ENCODE measurements around the gene AIRE. TPM values are rescaled to one million over a fixed set of nuclear protein-coding genes. Genes with fewer than 3 reads are reported as not detected.

The AIRE gene
- total RNA-seq, 1 donor from 2014 or later, result 9.7 TPM

DNA sequence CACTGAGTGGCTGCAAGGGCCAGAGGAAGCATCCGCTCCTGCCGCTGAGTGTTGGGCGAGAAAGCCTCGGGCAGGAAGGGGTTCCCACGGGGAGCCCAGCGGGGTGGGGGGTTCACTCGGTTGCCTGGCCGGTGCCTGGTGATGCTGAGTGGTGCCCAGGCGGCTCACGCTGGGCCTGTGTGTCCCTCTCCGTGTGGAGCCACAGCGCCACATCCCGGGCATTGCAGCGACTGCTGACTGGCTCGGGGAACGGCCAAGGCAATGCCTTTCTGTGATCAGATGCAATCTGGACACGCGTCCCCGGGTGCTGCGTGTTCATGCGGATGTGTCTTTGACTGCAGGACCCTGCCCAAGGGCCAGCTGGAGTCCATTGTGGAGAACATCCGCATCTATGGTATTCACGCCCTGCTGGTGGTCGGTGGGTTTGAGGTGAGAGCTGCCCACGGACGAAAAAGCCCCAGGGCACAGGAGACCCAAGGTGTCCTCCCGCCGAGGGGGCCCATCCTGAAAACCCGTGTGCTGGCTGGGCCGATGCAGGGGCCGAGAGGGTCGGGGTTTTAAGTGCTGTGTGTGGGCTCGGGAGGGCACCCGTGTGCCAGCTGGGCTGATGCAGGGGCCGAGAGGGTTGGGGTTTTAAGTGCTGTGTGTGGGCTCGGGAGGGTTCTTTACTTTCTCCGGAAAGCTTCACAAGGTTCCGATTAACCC lies 37.1 kb downstream of the AIRE start:
- DNase-seq (ENCODE audit: low read depth), result no peak

DNA sequence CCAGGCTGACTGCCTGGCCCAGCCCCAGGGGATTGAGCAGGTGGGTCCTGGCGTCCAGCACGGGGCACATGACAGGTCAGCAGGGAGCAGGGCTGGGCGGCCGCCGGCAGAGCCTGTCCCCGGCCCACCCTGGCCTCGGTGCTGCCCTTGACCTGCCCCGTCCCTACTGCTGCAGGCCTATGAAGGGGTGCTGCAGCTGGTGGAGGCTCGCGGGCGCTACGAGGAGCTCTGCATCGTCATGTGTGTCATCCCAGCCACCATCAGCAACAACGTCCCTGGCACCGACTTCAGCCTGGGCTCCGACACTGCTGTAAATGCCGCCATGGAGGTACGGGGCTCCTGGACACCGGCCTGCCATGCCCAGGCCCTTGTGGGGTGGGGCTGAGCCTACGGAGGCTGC lies 37.9 kb downstream of the AIRE start:
- DNase-seq (ENCODE audit: low read depth), result no peak

DNA sequence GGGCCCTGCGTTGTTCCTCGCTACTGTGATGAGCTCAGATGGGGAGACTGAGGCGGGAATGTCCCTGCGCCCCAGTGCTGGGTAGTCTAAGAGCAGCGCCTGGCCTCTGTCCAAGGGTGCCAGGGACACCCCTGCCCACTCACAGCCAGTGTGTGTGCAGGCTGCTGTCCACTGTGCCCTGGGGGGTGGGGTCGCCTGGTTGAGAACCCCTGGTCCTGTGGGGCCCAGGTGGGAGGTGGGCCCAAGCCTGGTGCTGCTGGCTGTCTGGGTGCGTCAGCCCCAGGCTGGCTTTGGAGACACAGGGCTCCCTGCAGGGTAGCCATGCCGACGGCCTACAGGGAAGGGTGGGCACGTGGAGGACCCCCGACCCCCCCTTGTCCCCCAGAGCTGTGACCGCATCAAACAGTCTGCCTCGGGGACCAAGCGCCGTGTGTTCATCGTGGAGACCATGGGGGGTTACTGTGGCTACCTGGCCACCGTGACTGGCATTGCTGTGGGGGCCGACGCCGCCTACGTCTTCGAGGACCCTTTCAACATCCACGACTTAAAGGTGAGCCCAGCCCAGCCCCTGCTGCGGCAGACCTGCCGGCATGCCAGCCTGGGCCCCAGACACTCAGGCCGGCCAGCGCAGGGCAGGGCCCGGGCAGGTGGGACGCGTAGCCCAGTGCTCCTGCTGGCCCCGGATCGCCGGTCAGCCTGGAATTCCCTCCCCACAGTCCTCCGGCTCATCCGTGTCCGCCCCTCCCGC lies 38.6 kb downstream of the AIRE start:
- no peak for DNase-seq (ENCODE audit: low read depth)

- DNase-seq (ENCODE audit: low read depth), result no peak
These were observed 39.1 kb downstream of the AIRE start for GRCh38 chr21:44324854-44325107.

DNA sequence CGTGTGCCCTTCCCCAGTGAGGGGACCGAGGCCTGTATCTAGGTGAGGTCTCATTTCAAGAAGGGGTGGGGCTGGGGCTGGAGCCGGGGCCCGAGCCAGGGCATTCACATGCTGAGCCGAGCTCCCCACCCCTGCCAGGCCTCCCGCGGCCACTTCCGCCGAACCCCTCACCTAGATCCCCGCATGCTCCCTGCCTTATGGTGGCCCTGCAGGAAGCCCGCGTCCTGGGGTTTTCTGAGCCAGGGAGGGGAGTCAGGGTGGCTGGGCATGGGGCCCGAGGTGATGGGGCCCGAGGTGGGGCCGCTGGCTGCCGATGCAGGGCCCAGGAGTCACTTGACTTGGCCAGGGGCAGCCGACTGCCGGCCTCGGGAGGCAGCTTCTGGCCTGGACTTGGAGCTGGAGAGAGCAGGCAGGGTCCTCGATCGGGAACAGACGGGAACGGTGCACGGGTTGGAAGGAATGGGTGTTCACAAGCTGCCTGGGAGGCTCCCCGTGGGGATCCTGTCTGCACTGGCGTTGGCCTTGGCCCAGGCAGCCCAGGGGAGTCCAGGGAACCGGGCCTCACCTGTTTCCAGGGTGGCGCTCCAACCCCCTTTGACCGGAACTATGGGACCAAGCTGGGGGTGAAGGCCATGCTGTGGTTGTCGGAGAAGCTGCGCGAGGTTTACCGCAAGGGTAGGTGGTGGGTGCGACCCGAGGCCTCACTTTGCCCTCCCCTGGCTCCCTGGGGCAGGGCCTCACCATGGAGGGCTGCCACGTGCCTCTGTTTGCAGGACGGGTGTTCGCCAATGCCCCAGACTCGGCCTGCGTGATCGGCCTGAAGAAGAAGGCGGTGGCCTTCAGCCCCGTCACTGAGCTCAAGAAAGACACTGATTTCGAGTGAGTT lies 40.0 kb downstream of the AIRE start:
- no peak for DNase-seq (ENCODE audit: low read depth)

- DNase-seq (ENCODE audit: low read depth), result no peak
These were observed 40.6 kb downstream of the AIRE start for GRCh38 chr21:44326272-44326647.

- DNase-seq (ENCODE audit: low read depth), result no peak
These were observed 41.3 kb downstream of the AIRE start for GRCh38 chr21:44326716-44327602.

DNA sequence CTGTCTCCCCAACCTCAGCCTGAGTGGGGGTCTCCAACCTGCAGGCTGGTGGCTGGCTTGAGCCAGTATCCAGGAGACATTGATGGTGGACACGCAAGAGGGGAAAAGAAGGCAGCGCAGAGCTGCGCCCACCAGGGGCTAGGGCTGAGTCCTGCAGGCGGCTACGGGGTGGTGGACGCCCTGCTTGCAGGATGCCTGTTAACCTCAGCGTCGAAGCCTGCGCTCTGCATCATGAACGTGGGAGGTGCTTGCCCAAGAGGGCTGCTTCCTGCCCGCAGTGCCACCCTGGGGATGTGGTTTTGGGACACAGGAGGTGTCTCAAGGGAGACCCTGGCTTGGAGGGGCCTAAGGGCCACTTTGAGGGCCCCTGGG lies 41.9 kb downstream of the AIRE start:
- DNase-seq (ENCODE audit: low read depth), result no peak

DNA sequence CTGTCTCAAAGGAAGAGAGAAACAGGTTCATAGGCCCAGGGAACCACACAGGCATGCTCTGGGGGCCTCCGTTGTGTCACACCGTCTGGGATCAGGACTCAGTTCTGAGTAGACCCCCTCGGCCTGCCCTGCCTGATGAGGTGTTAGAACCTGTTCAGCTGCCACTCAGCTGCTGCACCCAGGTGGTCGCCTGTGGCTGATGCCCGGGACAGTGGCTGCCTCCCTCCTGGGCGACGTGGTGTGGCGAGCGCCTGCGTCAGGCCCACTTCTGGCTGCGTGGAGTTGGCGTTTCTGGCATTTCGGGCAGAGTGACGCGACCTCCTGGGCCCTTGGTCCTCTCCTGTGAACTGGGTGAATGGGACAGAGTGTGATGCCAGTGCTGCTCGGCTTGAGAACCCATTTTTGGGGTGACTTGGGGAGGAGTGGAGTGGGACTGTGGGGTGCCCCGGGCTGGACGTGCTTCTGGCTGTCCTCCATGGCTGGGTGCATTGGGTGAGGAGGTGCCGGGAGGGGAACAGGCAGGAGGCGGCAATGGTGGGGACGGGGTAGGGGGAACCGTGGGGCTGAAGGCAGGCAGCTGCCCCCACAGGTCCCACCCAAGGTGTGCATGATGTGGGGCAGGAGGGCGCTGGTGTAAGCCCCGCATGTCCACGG lies 42.7 kb downstream of the AIRE start:
- no peak for DNase-seq (ENCODE audit: low read depth)

- DNase-seq (ENCODE audit: low read depth), result no peak
These were observed 43.6 kb downstream of the AIRE start for GRCh38 chr21:44329086-44329889.

- no peak for DNase-seq (ENCODE audit: low read depth)
These were observed 44.5 kb downstream of the AIRE start for GRCh38 chr21:44329971-44330681.

DNA sequence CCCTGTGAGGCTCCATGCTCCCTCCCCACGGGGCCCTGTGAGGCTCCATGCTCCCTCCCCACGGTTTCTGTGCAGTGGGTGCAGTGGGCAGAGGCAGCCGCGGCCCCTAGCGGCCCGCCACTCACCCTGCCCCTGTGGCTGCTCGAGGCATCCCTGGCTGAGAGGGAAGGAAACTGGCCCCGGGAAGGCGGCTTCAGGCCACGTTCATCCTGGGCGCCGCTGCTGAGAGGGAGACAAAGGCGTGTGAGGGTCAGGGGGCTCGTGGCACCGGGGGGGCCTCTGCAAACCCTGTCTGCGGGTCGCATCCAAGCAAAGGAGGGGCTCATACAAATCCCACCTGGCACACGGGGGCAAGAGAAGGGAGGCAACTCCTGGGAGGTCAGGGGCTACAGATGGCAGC lies 45.0 kb downstream of the AIRE start:
- no peak for DNase-seq (ENCODE audit: low read depth)

DNA sequence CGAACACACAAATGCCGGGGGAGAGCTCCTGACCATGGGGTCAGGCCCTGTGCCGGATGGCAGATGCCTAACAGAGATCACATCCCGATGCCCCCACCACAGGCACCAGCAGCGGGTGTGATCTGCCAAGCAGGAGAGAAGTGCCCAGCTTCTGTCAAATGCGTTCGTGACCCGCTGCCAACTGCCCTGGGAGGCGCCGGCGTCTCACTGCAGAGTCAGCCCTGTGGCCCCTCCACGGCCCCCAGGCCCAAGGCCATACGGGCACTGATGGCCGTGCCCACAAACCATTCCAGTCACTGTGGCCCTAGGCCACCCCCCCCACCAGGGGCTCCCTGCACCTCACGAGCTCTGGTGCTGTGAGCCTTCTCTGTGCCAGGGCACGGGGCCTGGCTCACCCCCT lies 45.5 kb downstream of the AIRE start:
- DNase-seq (ENCODE audit: low read depth), result no peak

- DNase-seq (ENCODE audit: low read depth), result peak; percentile 83
These were observed 46.1 kb downstream of the AIRE start for GRCh38 chr21:44331650-44332307.

GRCh38 chr21:44332383-44332782 lies 46.7 kb downstream of the AIRE start:
- no peak for DNase-seq (ENCODE audit: low read depth)

DNA sequence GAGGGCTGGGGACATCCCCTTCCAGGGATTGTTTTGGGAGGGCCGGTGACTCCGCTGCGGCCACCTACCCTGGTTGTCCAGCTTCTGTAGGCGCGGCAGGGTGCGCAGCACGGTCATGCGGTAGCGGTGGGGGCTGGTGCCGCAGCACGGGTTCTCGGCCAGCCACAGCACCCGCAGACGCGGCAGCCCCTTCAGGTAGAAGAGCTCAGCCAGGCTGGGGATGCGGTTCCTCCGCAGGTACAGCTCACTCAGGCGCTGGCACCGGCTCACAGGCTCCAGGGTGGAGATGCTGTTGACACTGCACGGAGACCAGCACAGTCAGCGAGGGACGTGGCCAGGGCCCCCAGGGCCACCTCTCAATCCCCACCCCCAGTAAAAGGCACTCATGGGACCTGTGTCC lies 47.3 kb downstream of the AIRE start:
- DNase-seq (ENCODE audit: low read depth), result no peak

DNA sequence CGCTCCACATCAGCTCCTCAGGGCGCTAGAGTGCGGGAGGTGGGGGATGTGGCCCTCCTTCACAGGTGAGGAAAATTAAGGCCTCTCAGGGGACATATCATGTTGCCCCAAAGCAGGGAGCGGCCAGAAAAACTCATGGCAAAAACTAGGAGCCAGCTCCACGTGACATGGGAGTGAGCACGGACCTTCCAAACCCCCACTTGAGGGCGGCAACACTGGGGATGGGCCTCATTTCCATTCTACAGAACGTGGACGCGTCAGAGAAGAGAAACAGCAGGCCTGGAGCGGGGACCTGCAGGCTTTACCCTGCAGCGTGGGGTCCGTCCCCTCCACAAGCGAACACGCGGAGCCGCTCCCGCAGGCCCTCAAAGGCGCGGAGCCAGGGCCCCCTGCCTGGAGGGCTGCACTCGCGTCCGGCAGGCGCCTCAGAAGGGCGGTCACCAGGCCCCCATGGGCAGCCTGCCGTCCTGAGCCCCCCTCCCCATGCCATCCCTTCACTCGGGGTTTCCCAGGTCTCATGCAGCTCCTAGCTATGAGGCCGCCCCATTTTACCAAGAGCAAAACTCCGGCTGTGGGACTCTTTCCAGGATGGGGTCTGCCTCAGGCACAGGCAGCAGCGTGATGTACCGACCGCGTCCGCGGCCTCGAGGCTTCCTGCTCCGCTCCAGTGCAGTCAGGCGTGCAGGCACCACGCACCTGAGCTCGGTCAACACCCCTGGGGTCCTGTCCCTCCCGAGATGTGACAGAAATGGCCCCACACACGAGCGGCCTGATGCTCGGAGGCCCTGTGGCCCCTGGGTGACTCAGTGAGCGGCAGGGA lies 48.0 kb downstream of the AIRE start:
- no peak for DNase-seq (ENCODE audit: low read depth)
